Fibroblast of skin of left biceps (primary cell): ENCODE results near the gene CRYZ.
A peak's percentile ranks its signal among the peaks of the same experiment; 100 is the strongest.

Experiments
- DNase-seq, 2 experiments: peaks; one replicate each; pipeline ENCODE4 v3.0.0-alpha.2; 2013; ENCODE audit warnings: low read depth in 2 of 2

The CRYZ gene

DNA sequence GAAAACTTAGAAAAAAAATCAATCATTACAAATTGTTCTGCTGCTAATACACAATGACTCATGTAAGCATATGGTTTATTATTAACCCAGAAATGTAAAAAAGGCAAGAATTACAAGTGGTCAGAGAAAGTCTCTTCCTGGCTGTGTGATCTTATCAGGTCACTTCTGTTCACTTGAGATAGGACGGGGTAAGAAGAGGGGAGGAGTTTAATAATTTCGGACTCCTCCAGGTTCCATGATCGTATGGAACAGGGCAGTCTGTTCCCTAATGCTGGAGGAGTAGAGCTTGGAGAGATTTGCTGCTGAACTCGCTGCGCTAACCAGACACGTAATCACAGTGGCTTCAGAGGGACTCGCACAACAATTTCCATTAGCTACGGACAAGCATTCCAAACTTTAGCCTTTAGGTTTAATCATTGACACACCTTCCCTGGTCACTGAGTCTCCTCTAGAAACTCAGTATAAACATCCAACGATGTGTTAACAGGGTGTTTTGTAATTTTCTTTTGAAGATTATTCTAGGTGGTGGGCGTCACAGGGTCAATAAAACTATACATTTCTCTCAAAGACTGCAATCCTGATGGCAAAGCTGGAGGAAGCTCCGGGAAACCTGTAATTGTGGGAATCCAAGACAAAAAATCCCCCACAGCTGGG lies 1.3 kb downstream of the CRYZ start:
- no peak for DNase-seq

DNA sequence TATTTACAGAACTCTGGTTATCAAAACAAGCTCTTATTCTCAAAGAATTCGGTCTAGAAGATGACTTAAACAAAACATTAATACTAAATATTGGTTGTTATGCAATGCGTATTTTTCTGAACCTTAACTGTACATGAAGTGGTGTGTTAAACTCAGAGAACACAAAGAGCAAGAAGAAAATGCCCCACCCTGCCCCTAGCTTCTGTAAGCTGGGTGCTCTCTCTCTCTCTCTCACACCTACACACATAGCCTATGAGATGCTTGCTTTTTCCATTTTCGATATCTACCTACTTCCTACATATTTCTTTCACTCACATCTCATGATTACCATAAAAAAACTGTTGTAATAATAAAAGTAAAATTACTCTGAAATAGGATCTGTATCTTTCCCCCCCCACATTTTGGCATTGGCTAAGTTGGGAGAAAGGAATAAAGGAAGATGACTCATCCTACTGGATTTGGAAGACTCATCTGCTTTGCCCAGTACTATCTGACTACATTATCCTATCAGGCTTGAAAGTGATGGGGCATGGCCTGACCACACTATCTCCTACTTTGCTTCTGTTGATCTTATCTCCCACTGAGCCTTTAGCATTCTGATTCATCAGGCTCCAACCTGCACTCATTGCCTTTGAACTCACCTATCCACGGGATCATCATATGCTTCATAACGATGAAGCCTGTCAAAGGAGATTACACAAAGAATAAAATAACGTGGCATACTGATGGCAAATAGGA lies 2.9 kb downstream of the CRYZ start:
- peak in 1 of 2 experiments; percentile 30 for DNase-seq

DNA sequence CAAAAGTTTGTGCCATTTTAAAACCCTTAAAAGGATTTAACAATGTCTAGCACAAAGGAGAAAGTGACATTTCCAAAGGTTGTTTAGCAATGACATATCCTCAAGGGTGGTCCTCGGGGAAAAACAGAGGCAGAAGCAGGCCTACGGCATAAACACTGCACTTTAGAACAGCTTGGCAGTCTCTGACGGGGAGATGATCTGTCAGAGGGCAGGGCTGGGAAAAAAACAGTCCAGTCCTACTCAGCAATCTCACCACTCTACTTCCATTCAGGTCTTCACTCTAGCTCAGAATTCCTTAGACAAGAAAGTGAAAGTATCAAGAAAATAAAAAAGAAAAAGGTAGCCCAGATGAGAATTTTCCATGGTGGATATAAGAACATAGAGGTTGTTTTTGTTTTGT lies 4.1 kb downstream of the CRYZ start:
- DNase-seq = no peak

DNA sequence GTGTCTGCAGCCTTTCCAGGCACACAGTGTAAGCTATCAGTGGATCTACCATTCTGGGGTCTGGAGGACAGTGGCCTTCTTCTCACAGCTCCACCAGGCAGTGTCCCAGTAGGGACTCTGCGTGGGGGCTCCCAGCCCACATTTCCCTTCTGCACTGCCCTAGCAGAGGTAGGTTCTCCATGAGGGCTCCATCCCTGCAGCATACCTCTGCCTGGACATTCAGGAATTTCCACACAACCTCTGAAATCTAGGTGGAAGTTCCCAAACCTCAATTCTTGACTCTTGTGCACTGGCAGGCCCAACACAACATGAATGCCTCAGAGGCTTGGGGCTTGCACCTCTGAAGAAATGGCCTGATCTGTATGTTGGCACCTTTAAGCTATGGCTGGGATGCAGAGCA lies 6.8 kb downstream of the CRYZ start:
- DNase-seq = no peak

DNA sequence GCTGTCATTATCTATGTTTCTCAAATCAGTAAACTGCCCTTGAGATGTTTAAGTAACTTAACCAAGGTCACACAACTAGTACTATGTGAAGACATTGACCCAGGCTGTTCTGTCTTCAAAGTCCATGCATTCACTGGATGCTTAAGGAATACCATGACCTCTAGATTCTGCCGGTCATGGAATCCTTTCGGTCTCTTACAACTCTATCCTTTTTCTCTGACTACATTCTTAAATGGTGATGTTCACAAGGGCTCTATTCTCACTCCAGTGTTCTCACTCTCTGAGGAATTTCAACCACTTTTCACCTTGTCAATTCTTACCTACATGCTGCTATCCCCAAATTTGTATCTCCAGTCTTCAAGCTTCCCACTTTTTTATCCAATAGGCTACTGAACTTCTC lies 15.2 kb downstream of the CRYZ start:
- no peak for DNase-seq

DNA sequence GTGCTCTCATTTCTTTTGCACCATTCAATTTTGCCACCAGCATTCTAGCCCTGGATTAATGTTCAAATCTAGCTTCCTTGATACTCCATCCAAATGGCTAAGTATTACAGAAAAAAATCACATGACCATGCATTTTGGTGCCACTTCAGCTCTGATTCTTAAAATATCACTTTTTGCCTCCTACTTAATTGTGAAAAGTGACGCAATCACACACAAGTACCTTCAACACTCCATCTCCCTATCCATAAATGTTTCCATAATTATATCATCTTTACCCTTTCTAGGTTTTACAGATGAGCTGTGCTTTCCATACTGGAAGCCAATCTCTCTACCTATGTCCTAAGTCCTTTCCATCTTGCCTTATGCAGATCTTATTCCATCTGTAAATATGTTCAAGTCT lies 16.0 kb downstream of the CRYZ start:
- DNase-seq = no peak

DNA sequence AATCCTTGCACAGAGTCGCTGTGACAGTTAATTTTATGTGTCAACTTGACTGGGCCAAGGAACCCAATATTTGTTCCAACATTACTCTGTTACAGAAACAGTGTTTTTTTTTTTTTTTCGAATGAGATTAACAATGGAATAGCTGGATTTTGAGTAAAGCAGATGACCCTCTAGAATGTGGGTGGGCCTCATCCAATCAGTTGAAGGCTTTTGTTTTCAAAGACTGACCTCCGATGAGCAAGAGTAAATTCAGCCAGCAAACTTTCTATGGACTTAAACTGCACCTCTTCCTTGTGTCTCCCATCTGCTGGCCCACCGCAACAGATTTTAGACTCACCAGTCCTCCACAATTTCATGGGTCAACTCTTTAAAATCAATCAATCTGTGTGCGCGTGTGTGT lies 17.0 kb downstream of the CRYZ start:
- no peak for DNase-seq

DNA sequence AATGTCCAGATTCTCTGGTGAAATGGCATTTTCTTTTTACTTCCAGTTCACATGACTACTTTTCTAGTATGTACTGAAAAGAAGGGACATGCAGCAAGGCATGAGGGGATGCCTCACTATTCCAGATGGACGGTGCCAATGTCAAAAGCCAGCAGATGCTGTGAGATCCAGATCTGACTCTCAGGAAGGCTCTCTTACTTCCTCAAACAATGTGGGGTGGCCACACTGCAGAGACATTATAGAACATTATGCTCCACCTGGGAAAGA lies 17.7 kb downstream of the CRYZ start:
- no peak for DNase-seq

DNA sequence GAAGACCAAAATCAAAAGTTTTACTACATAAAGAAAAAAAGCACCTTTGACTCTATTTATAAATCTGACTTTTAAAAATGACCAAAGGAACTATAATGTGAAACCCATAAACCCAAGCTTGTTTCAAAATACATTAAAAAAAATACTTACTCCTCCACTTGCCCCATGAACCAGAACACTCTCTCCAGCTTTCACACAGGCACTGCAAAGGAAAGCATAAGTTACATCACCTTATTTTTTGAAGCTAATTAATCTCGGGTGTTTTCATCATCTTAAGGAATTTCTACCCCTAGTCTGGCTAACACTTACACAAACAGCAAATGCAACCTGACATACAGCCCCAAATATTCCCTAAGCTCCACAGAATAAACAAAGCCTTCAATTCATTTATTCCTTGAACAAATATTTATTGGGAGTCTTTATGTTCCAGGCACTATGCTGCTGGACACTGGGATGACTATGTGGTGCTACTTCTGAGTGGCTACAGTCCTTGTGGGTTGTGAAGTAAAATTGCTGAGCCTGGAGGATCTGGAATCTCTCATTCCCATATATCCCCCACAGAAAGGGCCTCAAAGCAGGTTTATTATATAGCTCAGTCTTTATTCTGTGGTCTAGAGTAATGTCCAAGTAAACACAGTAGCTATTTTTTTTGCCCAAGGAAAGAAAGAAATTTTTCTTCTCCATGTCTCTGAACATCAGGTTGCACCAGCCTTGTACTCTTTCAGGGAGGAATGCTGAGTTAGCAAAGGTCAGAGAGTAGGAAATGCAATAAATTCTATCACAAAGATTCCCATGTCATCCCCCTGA lies 18.2 kb downstream of the CRYZ start:
- DNase-seq = no peak

DNA sequence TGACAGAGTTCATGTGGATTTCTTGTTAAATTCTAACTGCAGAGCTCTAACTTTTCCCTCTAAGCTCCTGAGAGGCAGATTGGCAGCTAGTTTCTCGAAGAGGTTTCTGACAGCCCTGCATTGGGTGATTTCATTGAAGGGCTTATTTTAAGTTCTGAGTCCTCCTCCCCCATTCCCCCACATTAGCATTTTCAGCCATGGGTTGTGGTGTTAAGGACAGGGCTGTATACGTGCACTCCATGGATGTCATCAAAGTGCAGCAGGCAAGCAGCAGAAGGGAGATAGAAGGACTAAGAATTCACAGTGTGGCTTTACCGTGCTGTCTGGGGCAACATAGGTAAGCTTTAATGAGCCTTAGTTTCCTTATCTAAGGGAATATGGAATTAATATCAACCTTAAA lies 19.0 kb downstream of the CRYZ start:
- DNase-seq = no peak

DNA sequence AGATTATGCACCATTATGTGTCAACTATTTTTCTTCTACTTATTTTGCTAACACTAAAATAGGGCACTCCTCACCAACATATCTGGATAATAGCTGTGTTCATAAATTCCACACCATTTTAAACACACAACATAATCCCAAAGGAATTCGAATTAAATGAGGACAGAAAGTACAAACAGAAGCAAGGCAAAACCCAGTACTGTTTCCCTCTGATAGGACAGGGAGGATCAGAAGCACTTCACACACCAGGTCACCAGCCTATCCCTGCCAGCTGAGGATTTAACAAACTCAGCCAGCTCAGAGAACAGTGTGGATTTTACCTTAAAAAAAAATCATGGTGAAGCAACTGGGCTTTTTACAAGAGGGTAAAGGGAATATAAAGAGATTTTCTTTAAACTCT lies 20.0 kb downstream of the CRYZ start:
- no peak for DNase-seq

DNA sequence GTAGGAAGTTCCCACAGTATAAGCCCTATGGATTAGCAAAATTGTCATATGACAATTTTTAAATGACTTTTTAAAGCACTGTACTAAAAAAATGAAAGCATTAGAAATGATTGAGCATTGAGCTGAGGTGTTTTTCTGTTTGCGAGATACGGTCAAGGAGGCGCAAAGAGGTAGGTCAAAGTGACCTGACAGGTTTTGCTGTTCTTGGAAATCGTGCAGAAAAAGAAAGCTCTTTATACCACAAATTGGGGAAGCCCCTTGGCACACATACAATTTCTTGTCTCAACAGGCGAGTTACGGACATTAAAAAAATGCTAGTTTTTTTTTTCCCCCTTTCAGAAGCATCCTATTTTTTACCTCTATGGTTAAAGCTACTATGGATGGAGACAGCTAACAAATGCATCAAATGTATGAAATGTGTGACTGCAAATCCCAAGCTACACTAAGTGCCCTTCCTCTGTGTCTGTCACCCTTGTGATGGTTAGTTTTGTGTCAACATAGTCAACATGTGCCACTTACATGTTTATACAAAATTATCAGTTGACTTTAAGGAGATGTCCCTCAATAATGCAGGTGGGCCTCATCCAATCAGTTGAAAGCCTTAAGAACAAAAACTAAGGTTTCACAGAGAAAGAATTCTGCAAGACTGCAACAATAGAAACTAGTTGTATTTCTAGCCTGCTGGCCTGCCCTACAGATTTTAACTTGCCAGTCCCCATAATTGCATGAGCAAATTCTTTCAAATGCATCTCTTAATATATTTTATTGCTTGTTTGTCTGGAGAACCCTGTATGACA lies 29.3 kb downstream of the CRYZ start:
- DNase-seq = no peak

DNA sequence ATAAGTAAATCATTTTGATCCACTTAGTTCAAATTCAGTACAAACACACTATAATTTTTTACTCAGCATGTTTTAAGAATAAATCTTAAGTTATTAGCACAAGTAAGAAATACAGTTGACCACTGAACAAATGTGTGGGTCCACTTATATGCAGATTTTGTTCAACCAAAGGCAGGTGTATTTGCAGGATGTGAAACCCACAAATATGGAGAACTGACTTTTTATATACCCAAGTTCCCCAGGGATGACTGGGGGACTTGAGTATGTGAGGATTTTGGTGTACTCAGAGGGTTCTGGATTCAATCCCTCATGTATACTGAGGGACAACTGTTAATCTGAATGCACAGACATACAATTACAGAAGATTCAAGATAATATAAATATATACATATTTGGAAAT lies 33.5 kb downstream of the CRYZ start:
- no peak for DNase-seq

DNA sequence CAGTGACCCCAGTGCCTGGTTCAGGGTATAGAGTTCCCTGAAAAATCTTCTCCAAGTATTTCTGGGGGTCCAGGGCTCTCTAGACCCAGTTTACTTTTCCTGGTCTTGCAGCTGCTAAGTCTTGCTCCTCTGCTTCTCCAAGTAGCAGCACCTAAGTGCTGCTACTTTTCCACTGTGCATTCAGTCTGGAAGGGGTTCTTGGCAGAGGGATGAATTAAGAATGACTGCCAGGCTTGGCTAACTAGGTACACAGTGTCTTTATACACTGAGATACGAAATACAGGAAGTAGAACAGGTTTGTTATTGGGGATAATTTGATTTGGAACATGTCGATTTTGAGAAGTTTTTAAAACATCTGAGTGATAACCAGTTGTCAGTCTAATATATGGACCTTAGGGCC lies 35.0 kb downstream of the CRYZ start:
- DNase-seq = no peak

DNA sequence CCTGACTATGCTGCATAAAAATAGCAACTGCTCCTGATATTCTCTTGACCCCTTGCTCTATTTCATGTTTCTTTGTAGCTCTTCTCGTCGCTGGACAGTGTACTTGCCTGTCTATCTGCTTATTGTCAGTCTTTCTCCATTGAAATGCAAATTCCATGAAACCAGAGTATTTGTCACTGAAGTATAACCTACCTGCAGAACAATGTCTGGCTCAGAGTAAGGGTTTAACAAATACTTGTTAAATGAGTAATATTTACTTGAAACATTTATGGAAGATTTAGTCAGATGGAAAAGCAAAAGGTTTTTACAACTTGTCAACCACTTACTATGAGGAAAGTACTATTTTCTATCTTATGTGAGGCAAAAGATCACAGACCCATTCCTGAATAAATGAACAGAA lies 39.4 kb downstream of the CRYZ start:
- DNase-seq = no peak

DNA sequence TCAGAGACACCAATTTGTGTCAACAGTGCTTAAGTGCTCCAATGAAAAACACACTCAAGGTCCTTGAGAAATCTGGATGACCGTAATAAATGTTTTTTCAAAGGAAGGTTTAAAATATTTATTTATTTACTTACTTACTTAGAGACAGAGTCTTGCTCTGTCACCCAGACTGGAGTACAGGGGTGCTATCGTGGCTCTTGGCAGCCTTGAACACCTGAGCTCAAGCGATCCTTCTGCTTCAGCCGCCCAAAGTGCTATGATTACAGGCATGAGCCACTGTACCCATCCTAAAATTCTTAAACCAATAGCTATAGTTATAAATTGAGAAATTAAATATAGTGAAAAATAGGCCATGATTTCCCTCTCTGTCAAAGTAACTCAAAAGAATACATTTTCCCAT lies 41.9 kb downstream of the CRYZ start:
- DNase-seq = no peak

DNA sequence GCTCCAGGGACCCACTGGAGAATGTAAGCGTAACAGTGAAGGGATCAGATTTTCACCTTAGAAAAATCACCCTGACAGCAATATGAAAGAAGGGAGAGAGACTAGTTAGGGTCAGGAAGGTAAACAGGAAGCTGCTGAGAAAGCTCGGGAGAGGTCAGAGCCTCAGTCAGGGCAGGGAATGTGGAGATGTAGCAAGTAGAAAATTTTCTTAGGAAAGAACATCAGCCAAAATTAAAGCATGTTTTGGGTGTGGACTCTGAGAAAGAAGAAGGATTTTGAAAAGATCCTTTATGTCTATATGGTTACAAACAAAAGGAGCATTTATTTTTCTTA lies 42.5 kb downstream of the CRYZ start:
- no peak for DNase-seq

DNA sequence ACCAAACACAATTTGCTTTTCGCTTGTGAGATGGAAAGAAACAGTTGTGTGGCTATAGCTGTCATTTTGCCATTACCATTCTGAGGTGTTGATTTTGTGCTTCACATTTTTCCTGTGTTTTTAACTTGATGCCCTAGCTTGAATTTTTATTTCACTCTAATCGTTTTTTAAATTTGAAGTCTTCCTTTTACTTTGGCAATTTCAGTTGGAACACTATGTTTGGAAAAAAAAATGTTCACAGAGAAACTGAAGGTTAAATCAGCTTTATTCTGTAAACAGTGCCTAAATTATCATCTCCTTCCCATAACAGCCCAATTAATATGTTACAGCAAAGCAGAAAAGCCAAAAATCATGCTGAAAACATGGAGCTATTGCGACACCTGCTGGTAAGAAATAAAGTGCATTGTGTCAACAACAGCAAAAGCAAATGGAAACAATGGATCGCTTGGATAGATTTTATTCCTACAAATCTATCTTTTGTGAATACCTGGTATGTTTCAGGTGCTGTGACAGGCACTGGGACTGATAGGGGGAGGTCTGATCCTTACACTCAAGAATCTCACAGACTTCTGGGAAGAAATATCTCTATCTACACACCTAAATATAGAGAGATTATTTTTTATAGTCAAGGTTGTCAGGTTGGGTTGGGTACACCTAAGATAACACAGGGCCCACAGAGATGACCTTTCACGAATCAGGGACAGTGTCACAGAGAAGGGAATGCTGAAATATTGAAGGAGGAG lies 43.1 kb downstream of the CRYZ start:
- peak; percentile 20 to 23 for DNase-seq

DNA sequence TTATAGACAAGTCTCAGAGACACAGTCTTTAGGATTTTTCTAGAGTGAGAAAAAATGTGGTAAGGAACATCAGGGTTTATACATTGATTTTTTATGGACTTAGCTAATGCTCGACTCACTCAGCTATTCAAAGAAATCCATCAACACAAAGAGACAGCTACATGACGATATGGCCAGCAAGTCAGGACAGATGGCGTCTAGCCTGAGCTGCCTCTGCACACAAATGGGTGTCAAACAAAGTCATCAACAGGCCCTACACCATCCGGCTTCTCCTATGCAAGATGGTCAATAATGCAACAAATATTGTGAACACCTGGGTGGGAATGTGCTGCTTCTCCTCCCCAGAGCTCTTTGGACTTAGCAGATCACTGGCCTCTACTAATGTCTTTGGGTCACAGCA lies 45.9 kb downstream of the CRYZ start:
- no peak for DNase-seq

DNA sequence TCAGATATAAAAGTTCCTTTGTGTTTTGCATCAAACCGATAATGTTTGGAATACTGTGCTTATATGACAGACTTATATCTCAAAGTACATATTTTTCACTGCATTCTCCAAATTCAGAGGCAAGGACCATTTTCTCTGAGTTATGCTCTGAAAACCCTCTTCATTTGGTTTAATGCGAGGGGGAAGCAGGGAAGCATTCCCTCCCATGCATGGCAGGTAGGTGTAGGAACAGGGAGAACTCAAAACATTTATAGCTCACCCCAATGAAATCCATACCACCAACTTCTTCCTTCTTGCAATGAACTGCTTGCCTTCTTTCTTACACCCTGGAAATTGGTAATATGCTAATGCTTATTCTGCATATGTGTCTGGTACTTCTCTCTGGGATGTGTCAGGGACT lies 48.5 kb downstream of the CRYZ start:
- DNase-seq = no peak

DNA sequence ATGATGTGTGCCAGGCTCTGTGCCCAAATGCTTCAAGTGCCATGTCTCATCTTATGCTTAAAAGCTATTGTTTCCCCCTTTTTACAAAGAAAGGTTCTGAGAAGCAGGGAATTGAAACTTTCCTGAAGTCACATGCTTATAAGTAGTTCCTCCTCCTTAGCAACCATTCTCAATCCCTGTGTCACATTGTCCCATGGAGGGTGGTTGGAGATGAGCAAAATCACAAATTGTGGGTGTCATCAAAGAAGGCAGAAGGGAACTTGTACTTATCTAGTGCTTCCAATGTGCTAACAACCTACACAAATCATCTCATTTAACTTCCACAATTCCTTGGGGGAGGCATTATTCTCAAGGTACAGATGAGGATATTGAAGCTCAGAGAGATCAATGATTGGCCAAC lies 49.2 kb downstream of the CRYZ start:
- DNase-seq = no peak

DNA sequence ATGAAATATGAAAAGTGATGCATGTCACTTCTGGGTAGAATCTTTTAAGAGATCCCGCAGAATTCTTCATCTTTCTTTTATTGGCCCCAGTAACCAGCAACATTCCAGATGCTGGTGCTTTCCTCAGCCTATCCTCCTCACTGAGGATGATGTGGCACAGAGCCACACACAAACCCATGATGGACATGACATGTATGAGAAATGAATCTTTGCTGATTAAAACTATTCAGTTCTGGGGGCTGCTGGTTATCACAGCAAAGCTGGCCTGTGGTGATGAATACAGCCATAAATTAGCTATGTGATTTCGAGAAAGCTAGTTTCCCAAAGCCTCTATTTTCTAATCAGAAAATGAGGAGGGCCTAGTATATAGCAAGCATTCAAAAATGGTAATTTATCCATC lies 51.0 kb downstream of the CRYZ start:
- DNase-seq = no peak
